Measurements from ENCODE around the gene ADIRF.
"Not testable (repeated sequence)": the region's sequence is repeated elsewhere in the genome, so short reads cannot be mapped to it uniquely, and the experiment has no call there.

Gene ADIRF

DNA sequence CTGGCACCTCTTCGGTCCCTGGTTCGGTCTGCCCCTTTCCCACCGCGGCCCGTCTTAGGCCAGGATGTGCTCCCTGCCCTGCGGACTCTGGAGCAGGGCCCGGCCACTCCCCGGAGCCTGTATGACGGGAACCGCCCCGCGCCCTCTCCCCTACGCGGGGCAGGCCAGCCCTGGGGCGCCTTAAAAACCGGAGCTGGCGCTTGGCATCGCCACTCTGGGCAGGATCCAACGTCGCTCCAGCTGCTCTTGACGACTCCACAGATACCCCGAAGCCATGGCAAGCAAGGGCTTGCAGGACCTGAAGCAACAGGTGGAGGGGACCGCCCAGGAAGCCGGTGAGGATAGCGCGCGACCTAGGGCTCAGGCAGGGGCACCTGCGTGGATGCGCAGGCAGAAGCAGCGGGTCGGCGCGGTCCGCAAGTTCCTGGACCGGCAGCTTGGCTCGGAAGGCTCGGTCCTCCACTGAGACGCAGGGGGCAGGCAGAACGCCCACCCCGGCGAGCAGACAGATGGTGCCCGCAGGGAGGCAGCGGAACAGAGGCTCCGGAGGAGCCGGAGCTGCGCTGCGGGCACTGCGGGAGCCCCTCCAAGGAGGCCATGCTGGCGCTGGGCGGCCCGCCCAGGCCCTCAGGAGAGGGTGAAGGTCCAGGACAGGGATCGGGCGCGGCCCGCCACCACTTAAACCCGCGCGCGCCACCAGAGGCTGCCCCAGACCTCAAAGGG is at the start of gene ADIRF:
Gene ADIRF (plus strand): TSS at position 212 of the 723 bp plus-strand sequence. CDS start 63 bp downstream, at position 275.
- Mint-ChIP-seq H3K36me3 (ENCODE audit: low read depth) (no peaks in the 10 kb centered on the region), H3K9me3 (no peaks in the 10 kb centered on the region), H3K27me3 (ENCODE audit: low read depth) (peaks cover 42% of the 10 kb centered on the region), H3K27ac (no peak within 1 kb of the TSS), H3K4me1 (ENCODE audit: low read depth) (peaks cover 16% of the 10 kb centered on the region), H3K4me3 (no peak within 1 kb of the TSS)

DNA sequence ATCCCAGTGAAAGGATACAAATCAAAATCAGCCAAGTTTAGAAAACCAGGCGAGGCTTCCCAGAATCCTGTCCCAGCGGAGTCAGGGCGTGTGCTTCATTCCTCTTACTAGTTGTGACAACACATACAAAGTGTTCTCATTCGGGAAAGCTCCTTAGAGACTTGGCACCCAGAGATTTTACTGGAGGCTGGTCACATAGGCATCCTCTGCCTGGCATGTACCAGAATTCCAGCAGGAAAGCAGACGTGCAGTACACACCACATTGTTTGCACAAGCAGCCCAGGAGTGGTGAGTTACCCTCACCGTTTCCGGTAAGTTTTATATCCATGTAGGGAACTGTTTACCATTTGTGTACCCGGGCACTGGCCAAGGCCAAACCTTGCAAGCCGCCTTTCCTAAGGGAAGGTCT is 45.7 kb upstream of the ADIRF start:
- H3K27me3 Mint-ChIP-seq (ENCODE audit: low read depth) = no peaks in the 10 kb centered on the region
- peaks cover 3% of the 10 kb centered on the region for H3K36me3 Mint-ChIP-seq (ENCODE audit: low read depth)
- H3K9me3 Mint-ChIP-seq = no peaks in the 10 kb centered on the region
- no peak overlapping the region for H3K27ac Mint-ChIP-seq
- H3K4me3 Mint-ChIP-seq = no peak overlapping the region
- H3K4me1 Mint-ChIP-seq (ENCODE audit: low read depth) = no peaks in the 10 kb centered on the region

- H3K9me3 Mint-ChIP-seq = no peaks in the 10 kb centered on the region
- H3K27ac Mint-ChIP-seq = no peak overlapping the region
- H3K4me1 Mint-ChIP-seq (ENCODE audit: low read depth) = peaks cover 2% of the 10 kb centered on the region
- no peak overlapping the region for H3K4me3 Mint-ChIP-seq
- H3K36me3 Mint-ChIP-seq (ENCODE audit: low read depth) = peaks cover 2% of the 10 kb centered on the region
- no peaks in the 10 kb centered on the region for H3K27me3 Mint-ChIP-seq (ENCODE audit: low read depth)
These were observed 38.6 kb upstream of the ADIRF start for GRCh38 chr10:86929468-86930380.

DNA sequence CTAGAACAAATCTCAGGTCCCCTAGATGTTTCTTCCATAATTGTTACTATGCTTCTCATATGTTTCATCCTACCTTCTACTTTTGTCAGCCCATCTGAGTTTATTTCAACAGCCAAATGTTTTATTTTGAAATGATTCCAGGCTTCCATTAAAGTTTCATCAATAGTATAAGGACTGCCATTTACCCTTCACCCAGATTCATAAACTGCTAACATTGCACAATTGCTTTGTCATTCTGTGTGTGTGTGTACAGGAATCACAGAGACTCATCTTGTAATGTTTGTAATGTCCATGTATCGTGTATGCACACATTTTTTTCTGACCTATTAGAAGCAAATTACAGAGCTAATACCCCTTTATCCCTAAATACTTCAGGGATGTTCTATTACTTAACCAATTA is 36.4 kb upstream of the ADIRF start:
- Mint-ChIP-seq H3K27me3 (ENCODE audit: low read depth) (peaks cover 4% of the 10 kb centered on the region), H3K27ac (no peak overlapping the region), H3K9me3 (no peaks in the 10 kb centered on the region), H3K4me3 (no peak overlapping the region), H3K4me1 (ENCODE audit: low read depth) (peaks cover 2% of the 10 kb centered on the region), H3K36me3 (ENCODE audit: low read depth) (peaks cover 2% of the 10 kb centered on the region)

GRCh38 chr10:86932674-86933073 is 35.6 kb upstream of the ADIRF start:
- H3K36me3 Mint-ChIP-seq (ENCODE audit: low read depth) = peaks cover 2% of the 10 kb centered on the region
- H3K9me3 Mint-ChIP-seq = no peaks in the 10 kb centered on the region
- H3K27me3 Mint-ChIP-seq (ENCODE audit: low read depth) = peaks cover 4% of the 10 kb centered on the region
- no peak overlapping the region for H3K27ac Mint-ChIP-seq
- peaks cover 2% of the 10 kb centered on the region for H3K4me1 Mint-ChIP-seq (ENCODE audit: low read depth)
- H3K4me3 Mint-ChIP-seq = no peak overlapping the region

- H3K4me3 Mint-ChIP-seq; H3K4me1 Mint-ChIP-seq (ENCODE audit: low read depth); H3K27ac Mint-ChIP-seq; H3K27me3 Mint-ChIP-seq (ENCODE audit: low read depth); H3K36me3 Mint-ChIP-seq (ENCODE audit: low read depth); H3K9me3 Mint-ChIP-seq: not testable (repeated sequence)
These were observed 34.0 kb upstream of the ADIRF start for GRCh38 chr10:86934162-86934711.

GRCh38 chr10:86936661-86937501 is 31.4 kb upstream of the ADIRF start:
- peaks cover 2% of the 10 kb centered on the region for H3K4me1 Mint-ChIP-seq (ENCODE audit: low read depth)
- no peaks in the 10 kb centered on the region for H3K9me3 Mint-ChIP-seq
- H3K27ac Mint-ChIP-seq = no peak overlapping the region

DNA sequence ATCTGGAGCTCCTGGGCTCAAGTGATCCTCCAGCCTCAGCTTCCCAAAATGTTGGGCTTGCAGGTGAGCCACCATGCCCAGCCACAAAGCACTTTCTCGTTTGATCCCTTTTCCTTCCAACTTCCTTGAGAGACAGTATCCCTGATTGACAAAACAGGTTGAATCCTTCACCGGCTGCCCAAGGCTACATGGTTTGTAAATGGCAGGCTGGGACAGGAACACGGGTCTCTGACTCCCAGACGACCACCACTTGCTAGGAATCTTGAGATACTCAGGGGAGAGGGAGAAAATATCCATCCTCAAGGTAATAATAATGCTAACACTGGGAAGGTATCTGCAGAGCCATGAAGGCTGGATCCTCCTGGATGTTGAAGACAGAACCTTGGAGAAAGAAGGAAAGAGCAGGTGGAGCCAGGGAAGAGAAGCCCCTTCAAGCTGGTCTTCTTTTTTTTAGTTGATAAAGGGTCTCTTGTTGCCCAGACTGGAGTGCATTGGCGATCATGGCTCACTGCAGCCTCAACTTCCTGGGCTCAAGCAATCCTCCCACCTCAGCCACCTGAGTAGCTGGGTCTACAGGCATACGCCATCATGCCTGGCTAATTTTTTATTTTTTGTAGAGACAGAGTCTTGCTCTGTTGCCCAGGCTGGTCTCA is 30.7 kb upstream of the ADIRF start:
- Mint-ChIP-seq H3K36me3 (ENCODE audit: low read depth) (no peaks in the 10 kb centered on the region), H3K4me1 (ENCODE audit: low read depth) (peaks cover 2% of the 10 kb centered on the region), H3K27ac (no peak overlapping the region), H3K27me3 (ENCODE audit: low read depth) (peaks cover 4% of the 10 kb centered on the region), H3K9me3 (no peaks in the 10 kb centered on the region), H3K4me3 (no peak overlapping the region)

More at GRCh38 chr10:86936661-86937501, 31.4 kb upstream of the ADIRF start:
- H3K4me3 Mint-ChIP-seq = no peak overlapping the region
- H3K27me3 Mint-ChIP-seq (ENCODE audit: low read depth) = peaks cover 4% of the 10 kb centered on the region
- H3K36me3 Mint-ChIP-seq (ENCODE audit: low read depth) = no peaks in the 10 kb centered on the region

DNA sequence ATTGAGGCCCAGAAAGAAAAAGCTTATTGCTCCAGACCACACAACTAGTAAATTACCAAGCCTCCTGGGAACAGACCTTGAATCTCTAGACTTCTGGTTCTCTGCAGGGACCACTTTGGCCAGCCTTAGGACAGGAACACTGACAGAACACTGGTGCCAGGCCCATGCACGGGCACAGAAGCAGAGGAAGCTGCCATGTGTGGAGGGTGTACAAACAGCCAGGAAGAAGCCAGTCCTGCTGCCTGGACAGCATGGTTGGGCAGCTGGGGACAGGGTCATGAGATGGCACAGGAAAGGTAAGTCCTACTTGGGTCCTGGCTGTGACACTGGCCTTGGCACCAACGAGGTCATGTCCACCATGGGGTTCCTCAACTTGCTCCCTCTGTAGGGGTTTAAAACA is 30.0 kb upstream of the ADIRF start:
- Mint-ChIP-seq H3K36me3 (ENCODE audit: low read depth) (no peaks in the 10 kb centered on the region), H3K4me3 (no peak overlapping the region), H3K9me3 (no peaks in the 10 kb centered on the region), H3K4me1 (ENCODE audit: low read depth) (no peaks in the 10 kb centered on the region), H3K27me3 (ENCODE audit: low read depth) (peaks cover 4% of the 10 kb centered on the region), H3K27ac (no peak overlapping the region)

DNA sequence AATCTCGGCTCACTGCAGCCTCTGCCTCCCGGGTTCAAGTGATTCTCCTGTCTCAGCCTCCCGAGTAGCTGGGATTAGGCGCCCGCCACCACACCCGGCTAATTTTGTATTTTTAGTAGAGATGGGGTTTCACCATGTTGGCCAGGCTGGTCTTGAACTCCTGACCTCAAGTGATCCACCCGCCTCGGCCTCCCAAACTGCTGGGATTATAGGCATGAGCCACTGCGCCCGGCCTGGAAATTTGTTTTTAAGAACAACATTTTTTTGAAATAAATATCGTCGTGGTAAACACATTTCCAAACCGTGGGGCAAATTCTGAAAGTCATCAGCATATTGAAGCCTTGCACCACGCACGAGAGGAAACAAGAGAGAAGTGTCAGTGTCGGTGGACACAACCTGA is 28.2 kb upstream of the ADIRF start:
- not testable (repeated sequence) for H3K36me3 Mint-ChIP-seq (ENCODE audit: low read depth); H3K4me3 Mint-ChIP-seq; H3K4me1 Mint-ChIP-seq (ENCODE audit: low read depth); H3K27ac Mint-ChIP-seq; H3K27me3 Mint-ChIP-seq (ENCODE audit: low read depth); H3K9me3 Mint-ChIP-seq

GRCh38 chr10:86940677-86941076 is 27.6 kb upstream of the ADIRF start:
- H3K27me3 Mint-ChIP-seq (ENCODE audit: low read depth) = peaks cover 4% of the 10 kb centered on the region
- H3K9me3 Mint-ChIP-seq = no peaks in the 10 kb centered on the region
- peaks cover 2% of the 10 kb centered on the region for H3K4me1 Mint-ChIP-seq (ENCODE audit: low read depth)
- H3K4me3 Mint-ChIP-seq = no peak overlapping the region
- H3K36me3 Mint-ChIP-seq (ENCODE audit: low read depth) = no peaks in the 10 kb centered on the region
- no peak overlapping the region for H3K27ac Mint-ChIP-seq

DNA sequence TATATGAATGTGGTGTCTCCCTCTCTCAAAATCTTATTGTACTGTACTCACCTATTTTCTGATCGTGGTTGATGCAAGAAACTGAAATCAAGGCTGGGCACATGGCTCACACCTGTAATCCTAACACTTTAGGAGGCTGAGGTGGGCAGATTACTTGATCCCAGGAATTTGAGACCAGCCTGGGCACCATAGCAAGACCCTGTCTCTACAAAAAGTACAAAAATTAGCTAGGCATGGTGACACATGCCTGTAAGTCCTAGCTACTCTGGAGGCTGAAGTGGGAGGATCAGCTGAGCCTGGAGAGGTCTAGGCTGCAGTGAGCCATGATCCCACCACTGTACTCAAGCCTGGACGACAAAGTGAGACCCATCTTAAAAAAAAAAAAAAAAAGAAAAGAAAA is 26.9 kb upstream of the ADIRF start:
- H3K4me3 Mint-ChIP-seq = no peak overlapping the region
- no peaks in the 10 kb centered on the region for H3K9me3 Mint-ChIP-seq

GRCh38 chr10:86941991-86942421 is 26.3 kb upstream of the ADIRF start:
- H3K27ac Mint-ChIP-seq = no peak overlapping the region
- H3K27me3 Mint-ChIP-seq (ENCODE audit: low read depth) = peaks cover 5% of the 10 kb centered on the region
- no peak overlapping the region for H3K4me3 Mint-ChIP-seq

More for the DNA sequence above, 26.9 kb upstream of the ADIRF start:
- Mint-ChIP-seq H3K36me3 (ENCODE audit: low read depth) (no peaks in the 10 kb centered on the region), H3K27ac (no peak overlapping the region), H3K4me1 (ENCODE audit: low read depth) (peaks cover 3% of the 10 kb centered on the region), H3K27me3 (ENCODE audit: low read depth) (no peaks in the 10 kb centered on the region)

More at GRCh38 chr10:86941991-86942421, 26.3 kb upstream of the ADIRF start:
- peaks cover 3% of the 10 kb centered on the region for H3K4me1 Mint-ChIP-seq (ENCODE audit: low read depth)
- H3K36me3 Mint-ChIP-seq (ENCODE audit: low read depth) = no peaks in the 10 kb centered on the region
- no peaks in the 10 kb centered on the region for H3K9me3 Mint-ChIP-seq
